ENCODE data around the gene PRAMEF33. TPM values are rescaled to one million over a fixed set of nuclear protein-coding genes. Genes with fewer than 3 reads are reported as not detected.

The PRAMEF33 gene
- not detected in 5 replicates for total RNA-seq (2022; extraction: Qiagen RNA extraction)

GRCh38 chr1:13303239-13303638 is at the start of gene PRAMEF33:
Gene PRAMEF33 (plus strand): TSS chr1:13303539. CDS start chr1:13305955, 2,416 bp downstream.

GRCh38 chr1:13253898-13254297 is 49.4 kb upstream of the PRAMEF33 start, which contains the start of gene PRAMEF5:
Gene PRAMEF5 (plus strand): TSS chr1:13254198. CDS start chr1:13259269, 5,071 bp downstream.

DNA sequence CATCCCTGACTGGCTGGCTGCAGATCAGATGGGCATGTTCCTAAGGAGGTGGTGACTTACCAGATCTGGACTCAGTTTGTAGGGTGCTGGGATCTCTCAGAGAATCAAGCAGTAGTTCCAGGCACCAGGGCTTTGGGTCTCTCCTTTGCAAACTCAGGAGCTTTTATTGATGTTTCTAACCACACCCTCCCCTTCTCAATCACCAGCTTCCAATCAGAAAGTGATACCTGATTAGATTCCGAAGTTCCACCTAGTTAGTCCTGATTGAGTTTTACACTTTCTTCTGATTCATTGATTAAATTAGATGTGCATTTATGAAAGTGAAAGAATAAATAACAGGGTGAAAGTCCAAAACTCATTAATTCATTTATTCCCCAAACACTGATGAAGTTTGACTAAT is 18.3 kb upstream of the PRAMEF33 start, which contains the start of gene PRAMEF8:
Gene PRAMEF8 (minus strand): TSS at position 101 of the 400 bp plus-strand sequence. CDS start 1,046 bp downstream, outside the sequence.

DNA sequence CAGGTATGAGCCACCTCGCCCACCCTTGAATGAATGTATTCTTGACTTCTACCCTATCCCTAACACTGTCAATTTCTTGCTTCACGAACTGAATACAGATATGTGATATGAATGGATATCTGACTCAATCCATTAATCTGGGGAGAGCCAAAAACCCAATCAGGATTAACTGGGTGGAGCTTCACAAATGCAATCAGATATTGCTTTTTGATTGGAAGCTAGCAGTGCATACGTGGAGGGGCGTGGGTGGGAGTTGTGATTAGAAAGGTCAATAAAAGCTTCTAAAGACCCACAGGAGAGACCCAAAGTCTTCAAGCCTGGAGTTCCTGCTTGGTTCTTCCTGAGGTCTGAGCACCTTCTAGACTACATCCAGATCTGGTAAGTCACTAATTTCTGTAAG is 11.9 kb downstream of the PRAMEF33 start, which contains the start of gene PRAMEF15:
Gene PRAMEF15 (plus strand): TSS at position 301 of the 400 bp plus-strand sequence. CDS start 2,827 bp downstream, outside the sequence.

GRCh38 chr1:13347034-13347433 is 43.7 kb downstream of the PRAMEF33 start, which contains the start of gene PRAMEF14:
Gene PRAMEF14 (minus strand): TSS chr1:13347134. CDS start chr1:13345314, 1,820 bp downstream.

Other genes starting within 250 kb of the PRAMEF33 start
- gene PRAMEF27, start 247.0 kb upstream of the PRAMEF33 start, total RNA-seq (2022; extraction: Qiagen RNA extraction) = not detected in 5 replicates
- not detected in 5 replicates for gene HNRNPCL3, start 242.8 kb upstream of the PRAMEF33 start, total RNA-seq (2022; extraction: Qiagen RNA extraction)
- not detected in 5 replicates for gene PRAMEF25, start 232.8 kb upstream of the PRAMEF33 start, total RNA-seq (2022; extraction: Qiagen RNA extraction)
- not detected in 5 replicates for gene HNRNPCL2, start 186.7 kb upstream of the PRAMEF33 start, total RNA-seq (2022; extraction: Qiagen RNA extraction)
- not detected in 5 replicates for gene PRAMEF26, start 147.5 kb upstream of the PRAMEF33 start, total RNA-seq (2022; extraction: Qiagen RNA extraction)
- not detected in 5 replicates for gene HNRNPCL4, start 137.9 kb upstream of the PRAMEF33 start, total RNA-seq (2022; extraction: Qiagen RNA extraction)
- not detected in 5 replicates for gene PRAMEF9, start 131.7 kb upstream of the PRAMEF33 start, total RNA-seq (2022; extraction: Qiagen RNA extraction)
- gene PRAMEF13, start 102.1 kb upstream of the PRAMEF33 start, total RNA-seq (2022; extraction: Qiagen RNA extraction) = 0.09 TPM in 1 of 5 replicates, not detected in the others
- gene PRAMEF18, start 77.4 kb upstream of the PRAMEF33 start, total RNA-seq (2022; extraction: Qiagen RNA extraction) = not detected in 5 replicates
- gene PRAMEF5, start 49.3 kb upstream of the PRAMEF33 start, total RNA-seq (2022; extraction: Qiagen RNA extraction) = not detected in 5 replicates
- 0.11 TPM in 1 of 5 replicates, not detected in the others for gene PRAMEF8, start 18.4 kb upstream of the PRAMEF33 start, total RNA-seq (2022; extraction: Qiagen RNA extraction)
- not detected in 5 replicates for gene PRAMEF15, start 12.0 kb downstream of the PRAMEF33 start, total RNA-seq (2022; extraction: Qiagen RNA extraction)
- gene PRAMEF14, start 43.6 kb downstream of the PRAMEF33 start, total RNA-seq (2022; extraction: Qiagen RNA extraction) = not detected in 5 replicates
- gene PRAMEF19, start 68.4 kb downstream of the PRAMEF33 start, total RNA-seq (2022; extraction: Qiagen RNA extraction) = not detected in 5 replicates
- gene PRAMEF17, start 86.1 kb downstream of the PRAMEF33 start, total RNA-seq (2022; extraction: Qiagen RNA extraction) = not detected in 5 replicates
- gene PRAMEF20, start 106.9 kb downstream of the PRAMEF33 start, total RNA-seq (2022; extraction: Qiagen RNA extraction) = not detected in 5 replicates
- gene LRRC38, start 210.5 kb downstream of the PRAMEF33 start, total RNA-seq (2022; extraction: Qiagen RNA extraction) = 0.06 to 0.13 TPM (median 0.07 TPM) in 4 of 5 replicates, not detected in the other